GM23338 (cell line): Measurements from ENCODE around the gene OTOGL. TPM values are rescaled to one million over a fixed set of nuclear protein-coding genes. Genes with fewer than 3 reads are reported as not detected.

Experiments
- ATAC-seq: fragments of 200-7000 bp; cut with Tn5 transposase; 3 replicates; pipeline ENCODE4 v1.9.1; 2020
- DNase-seq: peaks from one replicate; pipeline ENCODE4 v3.0.0-alpha.2; 2015; ENCODE audit warnings: low spot score
- H2AFZ ChIP-seq: fragments of 200-600 bp; sonication (generic); 2 replicates; pipeline ENCODE4 v1.8.0; 2016; ENCODE audit warnings: antibody characterized with exemption, mild to moderate bottlenecking, moderate library complexity
- H3F3A ChIP-seq: fragments of 200-600 bp; sonication (generic); replicated peaks from 2 replicates; pipeline ENCODE4 v1.8.0; 2017; ENCODE audit warnings: antibody characterized with exemption, mixed run types, low read depth
- H3K27ac ChIP-seq: fragments of 200-600 bp; sonication (generic); 2 replicates; pipeline ENCODE4 v1.6.1; 2016; ENCODE audit warnings: low read depth
- H3K27me3 ChIP-seq: fragments of 200-600 bp; sonication (generic); 2 replicates; pipeline ENCODE4 v1.8.0; 2016; ENCODE audit warnings: mild to moderate bottlenecking, mixed run types, moderate library complexity; ENCODE audit not compliant: insufficient read depth
- H3K36me3 ChIP-seq: fragments of 200-600 bp; sonication (generic); 2 replicates; pipeline ENCODE4 v1.8.0; 2016; ENCODE audit warnings: mild to moderate bottlenecking; ENCODE audit not compliant: insufficient read depth
- H3K4me1 ChIP-seq: fragments of 200-600 bp; sonication (generic); 2 replicates; pipeline ENCODE4 v1.8.0; 2016; ENCODE audit warnings: mild to moderate bottlenecking, moderate library complexity; ENCODE audit not compliant: insufficient read depth
- H3K4me2 ChIP-seq: fragments of 200-600 bp; sonication (generic); 2 replicates; pipeline ENCODE4 v1.7.1; 2017; ENCODE audit warnings: mixed run types
- H3K4me3 ChIP-seq: fragments of 200-600 bp; sonication (generic); 2 replicates; pipeline ENCODE4 v1.6.1; 2016; ENCODE audit warnings: mixed run types
- H3K79me2 ChIP-seq: fragments of 200-600 bp; sonication (generic); replicated peaks from 2 replicates; pipeline ENCODE4 v1.8.0; 2017; ENCODE audit warnings: mild to moderate bottlenecking; ENCODE audit not compliant: insufficient read depth
- H3K9me2 ChIP-seq: fragments of 200-600 bp; sonication (generic); 2 replicates; pipeline ENCODE4 v1.8.0; 2017; ENCODE audit not compliant: insufficient read depth
- H4K20me1 ChIP-seq: fragments of 200-600 bp; sonication (generic); replicated peaks from 2 replicates; pipeline ENCODE4 v1.8.0; 2017; ENCODE audit warnings: mild to moderate bottlenecking; ENCODE audit not compliant: insufficient read depth
- H3K27ac Mint-ChIP-seq: 2 replicates; pipeline ENCODE4 v1.8.0; 2020; ENCODE audit warnings: inconsistent platforms, mild to moderate bottlenecking, moderate library complexity, mixed read lengths
- H3K27me3 Mint-ChIP-seq: 3 replicates; pipeline ENCODE4 v1.8.0; 2022; ENCODE audit warnings: low read depth, mild to moderate bottlenecking, moderate library complexity, mixed read lengths, inconsistent platforms; ENCODE audit not compliant: insufficient read depth, poor library complexity
- H3K36me3 Mint-ChIP-seq: 3 replicates; pipeline ENCODE4 v1.8.0; 2021; ENCODE audit warnings: low read depth, mild to moderate bottlenecking, inconsistent platforms, moderate library complexity, mixed read lengths
- H3K4me1 Mint-ChIP-seq: 3 replicates; pipeline ENCODE4 v1.8.0; 2020; ENCODE audit warnings: mild to moderate bottlenecking, inconsistent platforms, mixed read lengths
- H3K4me3 Mint-ChIP-seq: 3 replicates; pipeline ENCODE4 v1.8.0; 2021; ENCODE audit warnings: moderate library complexity, mild to moderate bottlenecking, inconsistent platforms, mixed read lengths
- H3K9me3 Mint-ChIP-seq: 3 replicates; pipeline ENCODE4 v1.8.0; 2020; ENCODE audit warnings: moderate library complexity, mild to moderate bottlenecking, inconsistent platforms, mixed read lengths
- EZH2 ChIP-seq: fragments of 200-600 bp; sonication (generic); IDR thresholded peaks from one replicate; pipeline ENCODE4 v1.8.0; 2017; ENCODE audit warnings: antibody characterized with exemption, mild to moderate bottlenecking, low read depth; ENCODE audit not compliant: unreplicated experiment
- JUNB ChIP-seq: IDR thresholded peaks from one replicate; pipeline ENCODE4 v1.6.1; 2016; ENCODE audit warnings: antibody characterized with exemption; ENCODE audit not compliant: unreplicated experiment
- POLR2AphosphoS5 ChIP-seq: IDR thresholded peaks from 2 replicates; pipeline ENCODE4 v1.6.1; 2016; ENCODE audit warnings: antibody characterized with exemption, low read depth
- ZNF114 ChIP-seq: fragments of 250-450 bp; sonication (Bioruptor Pico); IDR thresholded peaks from 2 replicates; pipeline ENCODE4 v1.5.0; 2020; ENCODE audit warnings: mild to moderate bottlenecking, moderate library complexity
- ZNF331 ChIP-seq: fragments of 250-450 bp; sonication (Bioruptor Pico); IDR thresholded peaks from 2 replicates; pipeline ENCODE4 v1.5.0; 2020; ENCODE audit warnings: low read depth, mild to moderate bottlenecking, moderate library complexity
- polyA plus RNA-seq: library from polyadenylated mRNA; unstranded; fragments of >200 nt; fragmentation: Nextera tagmentation; extraction: Ambion mirVana; gene quantifications from 2 replicates; pipeline ENCODE4 v1.2.1, GENCODE V29; 2016
- total RNA-seq: library from RNA; depleted of rRNA; stranded (reverse); fragments of >200 nt; shearing (Covaris generic); gene quantifications from 2 replicates; pipeline ENCODE4 v1.2.3, GENCODE V29; 2014
- TF ChIP-seq, protein P1 (sequence below): IDR thresholded peaks from 2 replicates; pipeline ENCODE4 v1.6.1; 2016; ENCODE audit warnings: antibody characterized with exemption
- TF ChIP-seq, protein P2 (sequence below), 2 experiments: fragments of 200-600 bp in 1 of 2; sonication (generic) in 1 of 2; conservative IDR thresholded peaks; 2 replicates each; pipeline versions ENCODE4 v1.5.1 to v1.6.1; 2016 to 2017; ENCODE audit warnings: antibody characterized with exemption in 2 of 2, low read depth in 2 of 2, mild to moderate bottlenecking in 2 of 2, moderate library complexity in 1 of 2
- TF ChIP-seq, protein P3 (sequence below): fragments of 250-450 bp; sonication (Bioruptor Pico); IDR thresholded peaks from 2 replicates; pipeline ENCODE4 v1.5.0; 2020; ENCODE audit warnings: mild to moderate bottlenecking, moderate library complexity
- TF ChIP-seq, protein P4 (sequence below): IDR thresholded peaks from one replicate; pipeline ENCODE4 v1.6.1; 2018; ENCODE audit warnings: antibody characterized with exemption; ENCODE audit not compliant: unreplicated experiment

OTOGL gene
- total and polyA plus RNA-seq, 2 experiments from 2014 or later: 0.36 to 0.66 TPM

DNA sequence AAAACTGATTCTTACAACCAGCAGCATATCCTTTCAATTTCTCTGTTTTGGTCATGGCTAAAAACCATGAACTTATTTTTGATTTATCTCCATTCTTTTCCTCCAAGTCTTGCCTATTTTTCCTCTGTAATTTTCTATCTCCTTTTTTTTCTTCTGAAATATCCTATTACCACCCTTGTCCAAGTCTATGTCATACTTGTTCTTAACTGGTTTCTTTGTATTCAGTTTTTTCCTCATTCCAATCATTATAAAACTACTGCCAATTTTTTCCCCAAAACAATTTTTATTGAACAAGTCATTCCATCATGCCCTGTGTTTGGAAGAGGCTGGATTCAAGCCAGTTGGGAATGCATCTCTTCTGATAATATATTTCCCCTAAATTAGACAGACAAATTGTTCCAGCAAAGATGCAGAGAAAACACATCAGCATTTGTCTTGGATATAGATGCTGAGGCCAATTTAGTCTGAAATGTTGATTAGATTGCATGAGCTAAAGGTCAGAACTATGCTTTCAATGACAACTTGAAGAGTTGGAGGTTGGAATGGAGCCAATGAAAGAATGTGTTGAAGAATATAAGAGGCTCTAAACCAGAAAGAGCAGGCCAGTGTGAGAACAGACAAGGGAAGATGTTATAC is 30.7 kb downstream of the OTOGL start:
- Mint-ChIP-seq H3K9me3 (peaks cover 27% of the 10 kb centered on the region), H3K4me3 (no peak overlapping the region), H3K27ac (no peak overlapping the region), H3K36me3 (peaks cover 21% of the 10 kb centered on the region), H3K4me1 (no peaks in the 10 kb centered on the region), H3K27me3 (no peaks in the 10 kb centered on the region)
- Histone ChIP-seq H3K27me3 (no peaks in the 10 kb centered on the region), H4K20me1 (no peaks in the 10 kb centered on the region), H2AFZ (no peak overlapping the region), H3K27ac (no peak overlapping the region), H3K79me2 (no peaks in the 10 kb centered on the region), H3K36me3 (no peaks in the 10 kb centered on the region), H3K4me1 (no peaks in the 10 kb centered on the region), H3K9me2 (peaks cover 4% of the 10 kb centered on the region; the same call in 1 of the 2 replicates), H3F3A (no peaks in the 10 kb centered on the region), H3K4me2 (no peak overlapping the region), H3K4me3 (no peak overlapping the region)
- TF ChIP-seq, protein P1, sequence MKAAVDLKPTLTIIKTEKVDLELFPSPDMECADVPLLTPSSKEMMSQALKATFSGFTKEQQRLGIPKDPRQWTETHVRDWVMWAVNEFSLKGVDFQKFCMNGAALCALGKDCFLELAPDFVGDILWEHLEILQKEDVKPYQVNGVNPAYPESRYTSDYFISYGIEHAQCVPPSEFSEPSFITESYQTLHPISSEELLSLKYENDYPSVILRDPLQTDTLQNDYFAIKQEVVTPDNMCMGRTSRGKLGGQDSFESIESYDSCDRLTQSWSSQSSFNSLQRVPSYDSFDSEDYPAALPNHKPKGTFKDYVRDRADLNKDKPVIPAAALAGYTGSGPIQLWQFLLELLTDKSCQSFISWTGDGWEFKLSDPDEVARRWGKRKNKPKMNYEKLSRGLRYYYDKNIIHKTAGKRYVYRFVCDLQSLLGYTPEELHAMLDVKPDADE: no peak
- TF ChIP-seq EZH2: no peak
- TF ChIP-seq, protein P2, sequence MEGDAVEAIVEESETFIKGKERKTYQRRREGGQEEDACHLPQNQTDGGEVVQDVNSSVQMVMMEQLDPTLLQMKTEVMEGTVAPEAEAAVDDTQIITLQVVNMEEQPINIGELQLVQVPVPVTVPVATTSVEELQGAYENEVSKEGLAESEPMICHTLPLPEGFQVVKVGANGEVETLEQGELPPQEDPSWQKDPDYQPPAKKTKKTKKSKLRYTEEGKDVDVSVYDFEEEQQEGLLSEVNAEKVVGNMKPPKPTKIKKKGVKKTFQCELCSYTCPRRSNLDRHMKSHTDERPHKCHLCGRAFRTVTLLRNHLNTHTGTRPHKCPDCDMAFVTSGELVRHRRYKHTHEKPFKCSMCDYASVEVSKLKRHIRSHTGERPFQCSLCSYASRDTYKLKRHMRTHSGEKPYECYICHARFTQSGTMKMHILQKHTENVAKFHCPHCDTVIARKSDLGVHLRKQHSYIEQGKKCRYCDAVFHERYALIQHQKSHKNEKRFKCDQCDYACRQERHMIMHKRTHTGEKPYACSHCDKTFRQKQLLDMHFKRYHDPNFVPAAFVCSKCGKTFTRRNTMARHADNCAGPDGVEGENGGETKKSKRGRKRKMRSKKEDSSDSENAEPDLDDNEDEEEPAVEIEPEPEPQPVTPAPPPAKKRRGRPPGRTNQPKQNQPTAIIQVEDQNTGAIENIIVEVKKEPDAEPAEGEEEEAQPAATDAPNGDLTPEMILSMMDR (conservative IDR thresholded peaks at IDR 0.05; ENCODE audit: low read depth in 2 of 2): no peak
- TF ChIP-seq POLR2AphosphoS5: no peak
- TF ChIP-seq JUNB: no peak
- no peak for TF ChIP-seq ZNF331
- TF ChIP-seq, protein P3, sequence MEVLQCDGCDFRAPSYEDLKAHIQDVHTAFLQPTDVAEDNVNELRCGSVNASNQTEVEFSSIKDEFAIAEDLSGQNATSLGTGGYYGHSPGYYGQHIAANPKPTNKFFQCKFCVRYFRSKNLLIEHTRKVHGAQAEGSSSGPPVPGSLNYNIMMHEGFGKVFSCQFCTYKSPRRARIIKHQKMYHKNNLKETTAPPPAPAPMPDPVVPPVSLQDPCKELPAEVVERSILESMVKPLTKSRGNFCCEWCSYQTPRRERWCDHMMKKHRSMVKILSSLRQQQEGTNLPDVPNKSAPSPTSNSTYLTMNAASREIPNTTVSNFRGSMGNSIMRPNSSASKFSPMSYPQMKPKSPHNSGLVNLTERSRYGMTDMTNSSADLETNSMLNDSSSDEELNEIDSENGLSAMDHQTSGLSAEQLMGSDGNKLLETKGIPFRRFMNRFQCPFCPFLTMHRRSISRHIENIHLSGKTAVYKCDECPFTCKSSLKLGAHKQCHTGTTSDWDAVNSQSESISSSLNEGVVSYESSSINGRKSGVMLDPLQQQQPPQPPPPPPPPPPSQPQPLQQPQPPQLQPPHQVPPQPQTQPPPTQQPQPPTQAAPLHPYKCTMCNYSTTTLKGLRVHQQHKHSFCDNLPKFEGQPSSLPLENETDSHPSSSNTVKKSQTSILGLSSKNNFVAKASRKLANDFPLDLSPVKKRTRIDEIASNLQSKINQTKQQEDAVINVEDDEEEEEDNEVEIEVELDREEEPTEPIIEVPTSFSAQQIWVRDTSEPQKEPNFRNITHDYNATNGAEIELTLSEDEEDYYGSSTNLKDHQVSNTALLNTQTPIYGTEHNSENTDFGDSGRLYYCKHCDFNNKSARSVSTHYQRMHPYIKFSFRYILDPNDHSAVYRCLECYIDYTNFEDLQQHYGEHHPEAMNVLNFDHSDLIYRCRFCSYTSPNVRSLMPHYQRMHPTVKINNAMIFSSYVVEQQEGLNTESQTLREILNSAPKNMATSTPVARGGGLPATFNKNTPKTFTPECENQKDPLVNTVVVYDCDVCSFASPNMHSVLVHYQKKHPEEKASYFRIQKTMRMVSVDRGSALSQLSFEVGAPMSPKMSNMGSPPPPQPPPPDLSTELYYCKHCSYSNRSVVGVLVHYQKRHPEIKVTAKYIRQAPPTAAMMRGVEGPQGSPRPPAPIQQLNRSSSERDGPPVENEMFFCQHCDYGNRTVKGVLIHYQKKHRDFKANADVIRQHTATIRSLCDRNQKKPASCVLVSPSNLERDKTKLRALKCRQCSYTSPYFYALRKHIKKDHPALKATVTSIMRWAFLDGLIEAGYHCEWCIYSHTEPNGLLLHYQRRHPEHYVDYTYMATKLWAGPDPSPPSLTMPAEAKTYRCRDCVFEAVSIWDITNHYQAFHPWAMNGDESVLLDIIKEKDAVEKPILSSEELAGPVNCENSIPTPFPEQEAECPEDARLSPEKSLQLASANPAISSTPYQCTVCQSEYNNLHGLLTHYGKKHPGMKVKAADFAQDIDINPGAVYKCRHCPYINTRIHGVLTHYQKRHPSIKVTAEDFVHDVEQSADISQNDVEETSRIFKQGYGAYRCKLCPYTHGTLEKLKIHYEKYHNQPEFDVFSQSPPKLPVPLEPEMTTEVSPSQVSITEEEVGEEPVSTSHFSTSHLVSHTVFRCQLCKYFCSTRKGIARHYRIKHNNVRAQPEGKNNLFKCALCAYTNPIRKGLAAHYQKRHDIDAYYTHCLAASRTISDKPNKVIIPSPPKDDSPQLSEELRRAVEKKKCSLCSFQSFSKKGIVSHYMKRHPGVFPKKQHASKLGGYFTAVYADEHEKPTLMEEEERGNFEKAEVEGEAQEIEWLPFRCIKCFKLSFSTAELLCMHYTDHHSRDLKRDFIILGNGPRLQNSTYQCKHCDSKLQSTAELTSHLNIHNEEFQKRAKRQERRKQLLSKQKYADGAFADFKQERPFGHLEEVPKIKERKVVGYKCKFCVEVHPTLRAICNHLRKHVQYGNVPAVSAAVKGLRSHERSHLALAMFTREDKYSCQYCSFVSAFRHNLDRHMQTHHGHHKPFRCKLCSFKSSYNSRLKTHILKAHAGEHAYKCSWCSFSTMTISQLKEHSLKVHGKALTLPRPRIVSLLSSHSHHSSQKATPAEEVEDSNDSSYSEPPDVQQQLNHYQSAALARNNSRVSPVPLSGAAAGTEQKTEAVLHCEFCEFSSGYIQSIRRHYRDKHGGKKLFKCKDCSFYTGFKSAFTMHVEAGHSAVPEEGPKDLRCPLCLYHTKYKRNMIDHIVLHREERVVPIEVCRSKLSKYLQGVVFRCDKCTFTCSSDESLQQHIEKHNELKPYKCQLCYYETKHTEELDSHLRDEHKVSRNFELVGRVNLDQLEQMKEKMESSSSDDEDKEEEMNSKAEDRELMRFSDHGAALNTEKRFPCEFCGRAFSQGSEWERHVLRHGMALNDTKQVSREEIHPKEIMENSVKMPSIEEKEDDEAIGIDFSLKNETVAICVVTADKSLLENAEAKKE (CRISPR knock-in tag): no peak
- no peak for TF ChIP-seq ZNF114 (CRISPR knock-in tag)
- TF ChIP-seq, protein P4, sequence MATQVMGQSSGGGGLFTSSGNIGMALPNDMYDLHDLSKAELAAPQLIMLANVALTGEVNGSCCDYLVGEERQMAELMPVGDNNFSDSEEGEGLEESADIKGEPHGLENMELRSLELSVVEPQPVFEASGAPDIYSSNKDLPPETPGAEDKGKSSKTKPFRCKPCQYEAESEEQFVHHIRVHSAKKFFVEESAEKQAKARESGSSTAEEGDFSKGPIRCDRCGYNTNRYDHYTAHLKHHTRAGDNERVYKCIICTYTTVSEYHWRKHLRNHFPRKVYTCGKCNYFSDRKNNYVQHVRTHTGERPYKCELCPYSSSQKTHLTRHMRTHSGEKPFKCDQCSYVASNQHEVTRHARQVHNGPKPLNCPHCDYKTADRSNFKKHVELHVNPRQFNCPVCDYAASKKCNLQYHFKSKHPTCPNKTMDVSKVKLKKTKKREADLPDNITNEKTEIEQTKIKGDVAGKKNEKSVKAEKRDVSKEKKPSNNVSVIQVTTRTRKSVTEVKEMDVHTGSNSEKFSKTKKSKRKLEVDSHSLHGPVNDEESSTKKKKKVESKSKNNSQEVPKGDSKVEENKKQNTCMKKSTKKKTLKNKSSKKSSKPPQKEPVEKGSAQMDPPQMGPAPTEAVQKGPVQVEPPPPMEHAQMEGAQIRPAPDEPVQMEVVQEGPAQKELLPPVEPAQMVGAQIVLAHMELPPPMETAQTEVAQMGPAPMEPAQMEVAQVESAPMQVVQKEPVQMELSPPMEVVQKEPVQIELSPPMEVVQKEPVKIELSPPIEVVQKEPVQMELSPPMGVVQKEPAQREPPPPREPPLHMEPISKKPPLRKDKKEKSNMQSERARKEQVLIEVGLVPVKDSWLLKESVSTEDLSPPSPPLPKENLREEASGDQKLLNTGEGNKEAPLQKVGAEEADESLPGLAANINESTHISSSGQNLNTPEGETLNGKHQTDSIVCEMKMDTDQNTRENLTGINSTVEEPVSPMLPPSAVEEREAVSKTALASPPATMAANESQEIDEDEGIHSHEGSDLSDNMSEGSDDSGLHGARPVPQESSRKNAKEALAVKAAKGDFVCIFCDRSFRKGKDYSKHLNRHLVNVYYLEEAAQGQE: no peak
- ATAC-seq (no peak), DNase-seq (no peak)
